Activated CD8-positive, alpha-beta T cell treated with anti-CD3 and anti-CD28 coated beads, Interleukin-2, amount 10 ng/mL, durations not matched to agents 7 days and 5 days (primary cell): ENCODE data around the gene MAGI3. TPM values are rescaled to one million over a fixed set of nuclear protein-coding genes. Genes with fewer than 3 reads are reported as not detected.

Source experiments
- ATAC-seq: fragments of 150-1000 bp; cut with Tn5 transposase; one replicate; pipeline ENCODE4 v1.10.0; 2021; ENCODE audit warnings: moderate library complexity
- CTCF ChIA-PET: fragments of 350-600 bp; sonication (Branson Sonifier 250); formaldehyde crosslinking; loops from one replicate; lab custom pipeline; 2021; ENCODE audit warnings: antibody characterized with exemption; lab: Charles Lee
- POLR2A ChIA-PET: fragments of 350-600 bp; sonication (Branson Sonifier 250); formaldehyde crosslinking; loops from one replicate; lab custom pipeline; 2021; ENCODE audit warnings: antibody characterized with exemption; lab: Charles Lee
- DNase-seq: peaks from one replicate; pipeline ENCODE4 v3.0.0-alpha.2; 2020
- H3K27ac Mint-ChIP-seq: one replicate; pipeline ENCODE4 v1.8.0; 2021; ENCODE audit warnings: mild to moderate bottlenecking, mixed read lengths
- H3K27me3 Mint-ChIP-seq: one replicate; pipeline ENCODE4 v1.8.0; 2021; ENCODE audit warnings: low read depth, mixed read lengths
- H3K36me3 Mint-ChIP-seq: one replicate; pipeline ENCODE4 v1.8.0; 2021; ENCODE audit warnings: low read depth, mixed read lengths
- H3K4me1 Mint-ChIP-seq: one replicate; pipeline ENCODE4 v1.8.0; 2021; ENCODE audit warnings: low read depth, mixed read lengths
- H3K4me3 Mint-ChIP-seq: one replicate; pipeline ENCODE4 v1.8.0; 2021; ENCODE audit warnings: mild to moderate bottlenecking, mixed read lengths
- H3K9me3 Mint-ChIP-seq: one replicate; pipeline ENCODE4 v1.8.0; 2022; ENCODE audit warnings: mixed read lengths; ENCODE audit not compliant: insufficient read depth
- total RNA-seq, 2 experiments: library from RNA; stranded (reverse); gene quantifications; one replicate each; pipeline ENCODE4 v1.2.3, GENCODE V29; 2021

Gene MAGI3
- total RNA-seq, 2 experiments from 2014 or later, result 6.2 to 6.4 TPM

- no peaks in the 10 kb centered on the region for H3K4me1 Mint-ChIP-seq
- ChIA-PET CTCF (no interaction called here), POLR2A (no interaction called here)
- ATAC-seq, result no peak
- DNase-seq, result no peak
- no peaks in the 10 kb centered on the region for H3K36me3 Mint-ChIP-seq
- no peaks in the 10 kb centered on the region for H3K27me3 Mint-ChIP-seq
- no peaks in the 10 kb centered on the region for H3K9me3 Mint-ChIP-seq
- no peak overlapping the region for H3K27ac Mint-ChIP-seq
- no peak overlapping the region for H3K4me3 Mint-ChIP-seq
These were observed 266.8 kb downstream of the MAGI3 start for GRCh38 chr1:113657126-113657525.

- Mint-ChIP-seq H3K4me3 (no peak overlapping the region), H3K4me1 (no peaks in the 10 kb centered on the region), H3K9me3 (no peaks in the 10 kb centered on the region), H3K27ac (no peak overlapping the region), H3K36me3 (no peaks in the 10 kb centered on the region), H3K27me3 (no peaks in the 10 kb centered on the region)
- ChIA-PET CTCF (no interaction called here), POLR2A (no interaction called here)
- DNase-seq, result no peak
- ATAC-seq, result no peak
These were observed 267.3 kb downstream of the MAGI3 start for GRCh38 chr1:113657556-113658063.

- no peaks in the 10 kb centered on the region for H3K4me1 Mint-ChIP-seq
- no peaks in the 10 kb centered on the region for H3K27me3 Mint-ChIP-seq
- POLR2A ChIA-PET, result no interaction called here
- no peaks in the 10 kb centered on the region for H3K36me3 Mint-ChIP-seq
- CTCF ChIA-PET, result no interaction called here
- no peak overlapping the region for H3K4me3 Mint-ChIP-seq
- DNase-seq, result no peak
- ATAC-seq, result no peak
- no peaks in the 10 kb centered on the region for H3K9me3 Mint-ChIP-seq
- H3K27ac Mint-ChIP-seq, result no peak overlapping the region
These were observed 268.7 kb downstream of the MAGI3 start for GRCh38 chr1:113659035-113659434.

- POLR2A ChIA-PET, result no interaction called here
- ATAC-seq (no peak), DNase-seq (no peak)
- H3K27me3 Mint-ChIP-seq, result no peaks in the 10 kb centered on the region
- H3K36me3 Mint-ChIP-seq, result no peaks in the 10 kb centered on the region
- H3K27ac Mint-ChIP-seq, result no peak overlapping the region
- no peaks in the 10 kb centered on the region for H3K9me3 Mint-ChIP-seq
- no peak overlapping the region for H3K4me3 Mint-ChIP-seq
- no peaks in the 10 kb centered on the region for H3K4me1 Mint-ChIP-seq
- CTCF ChIA-PET, result no interaction called here
These were observed 269.2 kb downstream of the MAGI3 start for GRCh38 chr1:113659556-113659955.

GRCh38 chr1:113660088-113660487, 269.8 kb downstream of the MAGI3 start:
- CTCF ChIA-PET, result no interaction called here

GRCh38 chr1:113662101-113662500, 271.8 kb downstream of the MAGI3 start:
- Mint-ChIP-seq H3K9me3 (no peaks in the 10 kb centered on the region), H3K27me3 (no peaks in the 10 kb centered on the region), H3K36me3 (no peaks in the 10 kb centered on the region), H3K27ac (no peak overlapping the region), H3K4me3 (no peak overlapping the region), H3K4me1 (no peaks in the 10 kb centered on the region)
- POLR2A ChIA-PET, result no interaction called here
- ATAC-seq, result no peak
- no peak for DNase-seq
- CTCF ChIA-PET, result no interaction called here

More at GRCh38 chr1:113660088-113660487, 269.8 kb downstream of the MAGI3 start:
- H3K4me1 Mint-ChIP-seq, result no peaks in the 10 kb centered on the region
- DNase-seq, result no peak
- no peaks in the 10 kb centered on the region for H3K27me3 Mint-ChIP-seq
- no peaks in the 10 kb centered on the region for H3K9me3 Mint-ChIP-seq
- no peak overlapping the region for H3K4me3 Mint-ChIP-seq
- H3K36me3 Mint-ChIP-seq, result no peaks in the 10 kb centered on the region
- H3K27ac Mint-ChIP-seq, result no peak overlapping the region
- no peak for ATAC-seq
- POLR2A ChIA-PET, result no interaction called here

GRCh38 chr1:113663165-113663951, 273.0 kb downstream of the MAGI3 start:
- Mint-ChIP-seq H3K4me3 (no peak overlapping the region), H3K27ac (no peak overlapping the region), H3K4me1 (no peaks in the 10 kb centered on the region), H3K36me3 (no peaks in the 10 kb centered on the region), H3K27me3 (no peaks in the 10 kb centered on the region), H3K9me3 (no peaks in the 10 kb centered on the region)
- ATAC-seq (no peak), DNase-seq (no peak)
- POLR2A ChIA-PET, result no interaction called here
- CTCF ChIA-PET, result no interaction called here

GRCh38 chr1:113665071-113665470, 274.8 kb downstream of the MAGI3 start:
- POLR2A ChIA-PET, result no interaction called here
- no peak overlapping the region for H3K27ac Mint-ChIP-seq
- CTCF ChIA-PET, result interaction anchor here (1.3 kb wide), 1 partner anchor 11 kb away, joined by 3 read pairs; no protein-coding TSS in a partner anchor
- DNase-seq (no peak), ATAC-seq (no peak)
- H3K36me3 Mint-ChIP-seq, result no peaks in the 10 kb centered on the region
- no peak overlapping the region for H3K4me3 Mint-ChIP-seq
- no peaks in the 10 kb centered on the region for H3K27me3 Mint-ChIP-seq
- H3K9me3 Mint-ChIP-seq, result no peaks in the 10 kb centered on the region
- no peaks in the 10 kb centered on the region for H3K4me1 Mint-ChIP-seq

GRCh38 chr1:113666126-113666525, 275.8 kb downstream of the MAGI3 start:
- Mint-ChIP-seq H3K4me3 (no peak overlapping the region), H3K4me1 (no peaks in the 10 kb centered on the region), H3K27ac (no peak overlapping the region), H3K36me3 (no peaks in the 10 kb centered on the region), H3K9me3 (no peaks in the 10 kb centered on the region), H3K27me3 (no peaks in the 10 kb centered on the region)
- CTCF ChIA-PET, result no interaction called here
- DNase-seq (no peak), ATAC-seq (no peak)
- POLR2A ChIA-PET, result no interaction called here

- ChIA-PET CTCF (interaction anchor here (1.4 kb wide), 3 partner anchors 530 to 954 kb away, joined by 3 to 6 read pairs (median 4); no protein-coding TSS in a partner anchor), POLR2A (no interaction called here)
- Mint-ChIP-seq H3K27me3 (no peaks in the 10 kb centered on the region), H3K36me3 (no peaks in the 10 kb centered on the region), H3K27ac (no peak overlapping the region), H3K4me3 (no peak overlapping the region), H3K4me1 (no peaks in the 10 kb centered on the region), H3K9me3 (no peaks in the 10 kb centered on the region)
- ATAC-seq (no peak), DNase-seq (no peak)
These were observed 279.7 kb downstream of the MAGI3 start for GRCh38 chr1:113669988-113670387.

GRCh38 chr1:113670650-113671049, 280.3 kb downstream of the MAGI3 start:
- H3K9me3 Mint-ChIP-seq, result no peaks in the 10 kb centered on the region
- no peaks in the 10 kb centered on the region for H3K36me3 Mint-ChIP-seq
- no peaks in the 10 kb centered on the region for H3K4me1 Mint-ChIP-seq
- ATAC-seq, result no peak
- POLR2A ChIA-PET, result no interaction called here
- no peak overlapping the region for H3K4me3 Mint-ChIP-seq
- no peak overlapping the region for H3K27ac Mint-ChIP-seq
- CTCF ChIA-PET, result interaction anchor here (1.4 kb wide), 3 partner anchors 530 to 954 kb away, joined by 3 to 6 read pairs (median 4); no protein-coding TSS in a partner anchor
- no peak for DNase-seq
- H3K27me3 Mint-ChIP-seq, result no peaks in the 10 kb centered on the region

- CTCF ChIA-PET, result no interaction called here
- DNase-seq (no peak), ATAC-seq (no peak)
- Mint-ChIP-seq H3K4me1 (no peaks in the 10 kb centered on the region), H3K27ac (no peak overlapping the region), H3K27me3 (no peaks in the 10 kb centered on the region), H3K9me3 (no peaks in the 10 kb centered on the region), H3K4me3 (no peak overlapping the region), H3K36me3 (no peaks in the 10 kb centered on the region)
- POLR2A ChIA-PET, result no interaction called here
These were observed 282.2 kb downstream of the MAGI3 start for GRCh38 chr1:113672491-113672890.
